Measurements from ENCODE around the gene PRKAA1. TPM values are rescaled to one million over a fixed set of nuclear protein-coding genes. Genes with fewer than 3 reads are reported as not detected.
"Not testable (repeated sequence)": the region's sequence is repeated elsewhere in the genome, so short reads cannot be mapped to it uniquely, and the experiment has no call there.

PRKAA1 gene
- total RNA-seq, 1 experiment from 2014 or later = 31.2 TPM

GRCh38 chr5:40714001-40714400 lies 84.2 kb downstream of the PRKAA1 start:
- POLR2A ChIA-PET = interaction anchor here (0.5 kb wide), 1 partner anchor 33 kb away, joined by 4 read pairs; no protein-coding TSS in a partner anchor
- H3K27ac Mint-ChIP-seq = no peak overlapping the region

GRCh38 chr5:40710575-40710974 lies 87.6 kb downstream of the PRKAA1 start:
- POLR2A ChIA-PET; H3K27me3 Mint-ChIP-seq (ENCODE audit: low read depth); CTCF ChIA-PET; DNase-seq (ENCODE audit: low spot score); H3K27ac Mint-ChIP-seq; H3K4me1 Mint-ChIP-seq; ATAC-seq; H3K4me3 Mint-ChIP-seq: not testable (repeated sequence)
- Mint-ChIP-seq H3K36me3 (peaks cover 18% of the 10 kb centered on the region), H3K9me3 (peaks cover 20% of the 10 kb centered on the region)

More at GRCh38 chr5:40714001-40714400, 84.2 kb downstream of the PRKAA1 start:
- Mint-ChIP-seq H3K4me1 (no peaks in the 10 kb centered on the region), H3K4me3 (no peak overlapping the region), H3K9me3 (peaks cover 20% of the 10 kb centered on the region), H3K27me3 (ENCODE audit: low read depth) (no peaks in the 10 kb centered on the region), H3K36me3 (peaks cover 18% of the 10 kb centered on the region)
- TF ChIP-seq NFATC4 (CRISPR knock-in tag; IDR thresholded peaks at IDR 0.05) = no peak
- TF ChIP-seq ZSCAN18 (CRISPR knock-in tag; IDR thresholded peaks at IDR 0.05) = no peak
- TF ChIP-seq PRRX2 (CRISPR knock-in tag; IDR thresholded peaks at IDR 0.05) = no peak
- TF ChIP-seq TEAD1 (CRISPR knock-in tag; IDR thresholded peaks at IDR 0.05) = no peak
- TF ChIP-seq NR3C1 (CRISPR knock-in tag; conservative IDR thresholded peaks at IDR 0.05; ENCODE audit: low read depth) = no peak
- TF ChIP-seq HMGA2 (CRISPR knock-in tag; IDR thresholded peaks at IDR 0.05) = no peak
- no peak for TF ChIP-seq CREB1 (CRISPR knock-in tag; IDR thresholded peaks at IDR 0.05)
- TF ChIP-seq E2F4 (CRISPR knock-in tag; IDR thresholded peaks at IDR 0.05; ENCODE audit: borderline replicate concordance, low read depth) = no peak
- TF ChIP-seq USF2 (CRISPR knock-in tag; IDR thresholded peaks at IDR 0.05) = no peak
- TF ChIP-seq NFE2L1 (CRISPR knock-in tag; IDR thresholded peaks at IDR 0.05) = no peak
- TF ChIP-seq SOX15 (CRISPR knock-in tag; IDR thresholded peaks at IDR 0.05) = no peak
- no peak for TF ChIP-seq ATF2 (CRISPR knock-in tag; IDR thresholded peaks at IDR 0.05; ENCODE audit: borderline replicate concordance, low read depth)
- TF ChIP-seq TP53 (CRISPR knock-in tag; IDR thresholded peaks at IDR 0.05) = no peak
- TF ChIP-seq ZNF396 (CRISPR knock-in tag; IDR thresholded peaks at IDR 0.05; ENCODE audit: borderline replicate concordance) = no peak
- TF ChIP-seq ZNF317 (CRISPR knock-in tag; IDR thresholded peaks at IDR 0.05; ENCODE audit: borderline replicate concordance, low read depth) = no peak
- TF ChIP-seq ZNF232 (CRISPR knock-in tag; IDR thresholded peaks at IDR 0.05) = no peak
- no peak for TF ChIP-seq MAX (CRISPR knock-in tag; IDR thresholded peaks at IDR 0.05)
- TF ChIP-seq ZBTB43 (CRISPR knock-in tag; IDR thresholded peaks at IDR 0.05) = no peak
- no peak for TF ChIP-seq GRHL2 (CRISPR knock-in tag; IDR thresholded peaks at IDR 0.05; ENCODE audit: insufficient replicate concordance, severe bottlenecking)
- TF ChIP-seq GABPB1 (CRISPR knock-in tag; IDR thresholded peaks at IDR 0.05) = no peak
- no peak for ATAC-seq
- CTCF ChIA-PET = interaction anchor here (1.2 kb wide), 1 partner anchor 11 kb away, joined by 3 read pairs; no protein-coding TSS in a partner anchor
- DNase-seq (ENCODE audit: low spot score) = no peak

Other genes starting within 250 kb of the PRKAA1 start
- gene PTGER4, start 118.5 kb downstream of the PRKAA1 start, total RNA-seq (2021) = 0.92 to 3.1 TPM (median 0.96 TPM) in 3 replicates
- gene TTC33, start 42.4 kb downstream of the PRKAA1 start, total RNA-seq (2021) = 9.2 to 10.7 TPM (median 10.6 TPM) in 3 replicates
- 1,405 to 1,592 TPM (median 1,505 TPM) in 3 replicates for gene RPL37, start 36.8 kb upstream of the PRKAA1 start, total RNA-seq (2021)
- 0.24 to 0.44 TPM (median 0.34 TPM) in 3 replicates for gene CARD6, start 43.0 kb upstream of the PRKAA1 start, total RNA-seq (2021)
- gene C7, start 111.1 kb upstream of the PRKAA1 start, total RNA-seq (2021) = 1.4 to 4.5 TPM (median 1.4 TPM) in 3 replicates

All from WTC11 (cell line).